GM21825 (cell line): Measurements from ENCODE around the gene RPRD1B.

Source experiments
- ATAC-seq: cut with Tn5 transposase; IDR thresholded peaks from one replicate; pipeline ENCODE4 v1.9.1; 2021; ENCODE audit warnings: mild to moderate bottlenecking, moderate library complexity; ENCODE audit not compliant: unreplicated experiment

RPRD1B gene

GRCh38 chr20:38034961-38035360, 1.4 kb downstream of the RPRD1B start:
- ATAC-seq: no peak

- ATAC-seq: no peak
Measured at GRCh38 chr20:38036366-38036765, 2.8 kb downstream of the RPRD1B start.

GRCh38 chr20:38040276-38040675, 6.7 kb downstream of the RPRD1B start:
- ATAC-seq: no peak

GRCh38 chr20:38043512-38044300, 10.2 kb downstream of the RPRD1B start:
- ATAC-seq: no peak

- no peak for ATAC-seq
Measured at GRCh38 chr20:38044685-38045084, 11.1 kb downstream of the RPRD1B start.

DNA sequence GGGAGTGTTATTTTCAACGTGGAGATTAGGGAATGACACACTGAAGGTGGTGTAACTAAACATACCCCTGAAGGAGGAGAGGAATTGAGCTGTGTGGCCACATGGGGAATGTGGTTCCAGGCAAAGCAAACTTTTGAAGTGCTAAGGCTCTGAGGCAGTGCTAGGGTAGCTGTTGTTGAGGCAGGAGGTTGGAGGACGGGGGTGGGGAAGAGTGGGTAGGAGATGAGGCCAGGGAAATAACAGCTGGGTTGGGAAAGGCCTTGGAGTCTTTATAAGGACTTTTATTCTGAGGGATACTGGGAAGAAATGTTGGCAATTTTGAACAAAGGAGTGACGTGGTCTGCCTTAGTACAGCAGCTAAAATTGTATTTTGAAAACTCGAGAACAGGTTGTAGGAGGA, 13.0 kb downstream of the RPRD1B start:
- ATAC-seq: no peak

DNA sequence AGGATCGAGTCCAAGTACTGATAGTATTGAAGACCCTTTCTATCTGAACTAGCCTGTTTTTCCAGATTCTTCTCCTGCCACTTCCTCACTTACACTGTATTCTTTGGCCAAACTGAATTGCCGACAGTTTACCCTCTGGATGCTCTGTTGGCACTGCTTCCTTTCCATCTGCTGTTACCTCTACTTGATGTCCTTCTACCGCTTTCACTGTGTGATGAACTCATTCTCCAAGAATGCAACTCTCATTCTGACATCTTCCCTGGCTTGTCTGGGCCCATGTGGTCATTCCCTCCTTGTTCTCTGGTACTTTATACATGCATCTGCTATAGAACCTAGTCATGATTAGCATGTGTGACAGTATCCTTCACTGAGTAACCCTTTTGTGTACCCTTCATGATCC, 16.3 kb downstream of the RPRD1B start:
- no peak for ATAC-seq

GRCh38 chr20:38050686-38051085, 17.1 kb downstream of the RPRD1B start:
- ATAC-seq: no peak

DNA sequence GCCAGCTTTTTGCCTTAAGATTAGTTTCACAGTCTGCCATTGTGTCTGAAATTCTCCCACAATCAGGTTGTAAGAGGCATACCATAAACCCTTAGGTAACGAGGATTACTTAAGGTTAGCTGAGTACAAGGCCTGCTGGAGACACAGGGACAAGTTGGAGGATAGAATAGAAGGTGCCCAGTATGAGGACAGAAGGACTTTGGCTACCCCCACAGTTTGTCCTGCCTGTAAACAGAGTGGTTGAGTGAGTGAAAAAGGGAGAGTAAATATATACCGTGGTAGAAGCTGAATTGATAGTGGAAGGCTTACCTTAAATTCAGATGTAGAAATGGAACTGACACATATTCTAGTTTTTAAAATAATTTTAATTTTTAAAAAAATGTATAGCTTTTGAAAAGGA, 19.3 kb downstream of the RPRD1B start:
- no peak for ATAC-seq

DNA sequence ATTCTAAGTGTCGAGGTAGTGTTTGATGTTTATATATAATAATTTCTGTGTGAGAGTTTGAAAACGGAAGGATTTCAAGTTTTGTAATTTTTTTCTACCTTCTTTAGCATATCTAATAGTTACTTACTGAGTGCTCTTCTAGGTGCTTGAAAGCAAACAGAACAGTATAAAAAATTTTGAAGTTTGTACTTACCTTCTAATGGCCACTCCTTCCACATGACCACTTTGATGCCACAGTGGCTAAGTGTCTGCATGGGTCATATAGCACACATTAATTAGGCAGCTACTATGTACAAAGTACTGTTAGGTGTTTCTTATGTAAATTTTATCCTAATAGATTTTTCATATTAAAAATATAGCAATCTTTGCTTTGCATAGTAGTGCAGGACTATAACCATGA, 21.1 kb downstream of the RPRD1B start:
- no peak for ATAC-seq

DNA sequence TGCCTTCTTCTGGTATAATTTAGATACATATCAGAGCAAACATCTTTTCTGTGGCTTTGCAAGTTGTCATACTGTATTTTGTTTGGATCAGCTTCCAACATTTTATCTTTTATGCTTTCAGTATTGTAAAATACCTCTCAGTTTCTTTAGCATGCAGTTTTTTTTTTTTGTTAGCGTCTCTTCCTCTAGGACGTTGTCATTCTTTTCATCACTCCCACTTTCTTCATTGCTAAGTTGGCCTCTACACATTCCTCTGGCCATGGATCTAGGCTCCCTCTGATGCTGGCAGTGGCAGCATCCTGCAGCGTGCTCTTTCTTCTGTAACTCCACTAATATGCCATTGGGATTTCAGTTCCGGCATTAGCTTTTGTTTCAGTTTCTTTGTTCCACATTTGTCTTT, 21.7 kb downstream of the RPRD1B start:
- no peak for ATAC-seq

- no peak for ATAC-seq
Measured at GRCh38 chr20:38055848-38056247, 22.3 kb downstream of the RPRD1B start.

DNA sequence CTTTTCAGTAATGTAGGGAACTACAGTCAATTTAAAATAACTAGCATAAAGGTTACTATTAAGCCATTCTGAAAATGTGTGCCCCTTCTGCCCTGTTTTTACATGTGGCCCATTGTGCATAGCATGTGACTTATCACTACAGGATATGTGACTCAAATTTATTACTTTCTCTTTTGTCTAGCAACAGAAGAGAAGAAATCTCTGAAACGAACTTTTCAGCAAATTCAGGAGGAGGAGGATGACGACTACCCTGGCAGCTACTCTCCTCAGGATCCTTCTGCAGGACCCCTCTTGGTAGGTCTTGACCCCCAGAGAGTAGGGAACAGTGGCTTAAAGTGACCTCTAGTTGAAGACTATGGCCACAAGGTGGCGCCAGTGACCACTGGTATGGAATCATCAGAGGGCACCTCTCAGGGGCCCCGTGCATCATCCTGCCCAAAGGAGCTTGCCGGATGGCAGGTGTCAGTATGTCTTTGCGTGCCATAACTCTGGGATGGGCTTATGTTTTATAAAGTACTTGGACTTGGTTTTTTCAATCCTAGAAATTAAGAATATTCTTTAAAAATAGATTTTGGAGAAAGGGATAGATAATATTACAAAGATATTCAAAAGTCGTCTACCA, 23.9 kb downstream of the RPRD1B start:
- ATAC-seq: no peak

DNA sequence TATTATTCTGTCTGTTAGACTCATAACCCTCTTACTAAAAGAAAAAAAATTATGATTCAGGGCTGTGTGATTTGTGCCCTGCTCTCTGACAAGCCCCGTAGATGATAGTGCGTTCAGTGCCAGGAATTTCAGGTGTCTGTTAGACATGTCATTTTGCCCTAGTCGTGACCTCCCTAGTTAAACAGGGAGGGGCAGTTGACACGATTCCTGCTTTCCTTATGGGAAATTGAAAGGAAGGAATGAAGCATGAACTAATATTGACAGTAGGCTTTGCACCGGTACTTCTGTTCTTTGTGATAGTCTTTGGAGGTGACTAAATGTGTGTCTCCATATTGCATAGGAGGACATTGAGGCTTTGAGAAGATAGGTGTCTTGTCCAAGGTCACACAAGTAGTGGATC, 26.3 kb downstream of the RPRD1B start:
- no peak for ATAC-seq

DNA sequence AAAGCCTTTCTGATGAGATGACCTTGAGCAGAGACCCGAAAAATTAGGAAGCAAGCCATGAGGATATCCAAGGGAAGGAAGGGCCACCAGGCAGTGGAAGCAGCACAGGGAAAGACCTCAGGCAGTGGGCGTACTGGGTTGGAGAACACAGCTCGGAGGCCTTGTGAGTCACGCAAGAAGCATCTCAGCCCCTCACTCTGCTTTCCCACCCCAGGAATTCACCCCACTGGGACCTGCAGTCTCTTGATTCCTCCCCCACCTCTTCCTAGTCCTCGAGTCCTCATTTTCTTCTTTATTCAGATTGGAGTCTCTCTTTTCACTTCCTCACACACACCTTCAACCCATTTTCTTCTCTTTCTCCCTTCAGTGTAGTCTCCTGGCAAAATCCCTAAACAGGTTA, 27.0 kb downstream of the RPRD1B start:
- ATAC-seq: no peak

GRCh38 chr20:38061109-38061508, 27.6 kb downstream of the RPRD1B start:
- ATAC-seq: peak; percentile 48

GRCh38 chr20:38062890-38063289, 29.3 kb downstream of the RPRD1B start:
- no peak for ATAC-seq

DNA sequence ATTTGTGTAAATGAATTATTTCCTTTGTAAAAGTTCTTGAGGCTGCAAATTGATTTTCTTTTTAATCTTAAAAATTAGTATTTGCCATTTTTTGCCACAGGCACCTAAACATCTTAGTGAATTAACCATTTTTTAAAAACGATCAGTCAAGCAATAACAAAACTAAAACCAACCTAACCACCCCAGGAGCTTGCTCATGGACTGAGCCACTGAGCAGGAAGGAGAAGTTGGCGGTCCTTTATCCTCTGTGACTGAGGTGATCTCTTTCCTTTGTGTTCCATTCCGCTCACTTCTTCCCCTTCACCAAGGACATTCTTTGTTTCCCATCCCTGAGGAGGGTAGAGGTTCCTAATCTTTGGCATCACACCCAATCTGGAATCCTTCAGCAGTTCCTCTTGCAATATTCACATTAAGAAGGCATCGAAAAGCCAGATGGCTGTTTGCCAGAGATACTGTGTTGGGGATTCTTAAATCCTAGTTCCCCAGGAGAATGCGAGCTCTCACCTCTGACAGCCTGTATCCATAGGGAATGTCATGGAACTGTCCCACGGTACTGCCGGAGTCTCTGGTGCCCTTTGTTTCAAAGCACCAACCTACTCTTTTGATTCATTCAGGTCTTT, 30.5 kb downstream of the RPRD1B start:
- peak; percentile 56 for ATAC-seq

DNA sequence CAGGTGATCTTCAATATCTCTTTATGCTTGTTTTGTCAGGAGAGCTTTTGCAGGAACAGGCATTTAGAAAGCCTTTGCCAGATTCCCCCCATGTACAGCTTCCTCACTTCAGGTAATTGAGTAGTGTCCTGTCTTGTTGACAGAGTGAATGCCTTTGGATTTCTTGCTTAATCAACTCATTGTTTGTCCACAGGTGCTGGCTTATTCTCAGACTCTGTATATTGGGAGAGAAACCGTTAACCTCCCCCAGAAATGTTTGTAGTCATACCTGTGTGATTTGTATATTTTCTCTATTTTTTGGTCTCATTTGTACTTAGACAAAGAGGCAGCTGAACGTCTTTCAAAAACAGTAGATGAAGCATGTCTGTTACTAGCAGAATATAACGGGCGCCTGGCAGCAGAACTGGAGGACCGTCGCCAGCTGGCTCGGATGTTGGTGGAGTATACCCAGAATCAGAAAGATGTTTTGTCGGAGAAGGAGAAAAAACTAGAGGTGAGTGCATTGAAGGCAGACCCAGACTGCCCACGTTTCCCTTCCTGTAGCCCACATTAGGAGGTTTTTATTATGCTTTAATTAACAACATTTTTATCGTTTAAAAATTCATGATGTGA, 32.3 kb downstream of the RPRD1B start:
- no peak for ATAC-seq

DNA sequence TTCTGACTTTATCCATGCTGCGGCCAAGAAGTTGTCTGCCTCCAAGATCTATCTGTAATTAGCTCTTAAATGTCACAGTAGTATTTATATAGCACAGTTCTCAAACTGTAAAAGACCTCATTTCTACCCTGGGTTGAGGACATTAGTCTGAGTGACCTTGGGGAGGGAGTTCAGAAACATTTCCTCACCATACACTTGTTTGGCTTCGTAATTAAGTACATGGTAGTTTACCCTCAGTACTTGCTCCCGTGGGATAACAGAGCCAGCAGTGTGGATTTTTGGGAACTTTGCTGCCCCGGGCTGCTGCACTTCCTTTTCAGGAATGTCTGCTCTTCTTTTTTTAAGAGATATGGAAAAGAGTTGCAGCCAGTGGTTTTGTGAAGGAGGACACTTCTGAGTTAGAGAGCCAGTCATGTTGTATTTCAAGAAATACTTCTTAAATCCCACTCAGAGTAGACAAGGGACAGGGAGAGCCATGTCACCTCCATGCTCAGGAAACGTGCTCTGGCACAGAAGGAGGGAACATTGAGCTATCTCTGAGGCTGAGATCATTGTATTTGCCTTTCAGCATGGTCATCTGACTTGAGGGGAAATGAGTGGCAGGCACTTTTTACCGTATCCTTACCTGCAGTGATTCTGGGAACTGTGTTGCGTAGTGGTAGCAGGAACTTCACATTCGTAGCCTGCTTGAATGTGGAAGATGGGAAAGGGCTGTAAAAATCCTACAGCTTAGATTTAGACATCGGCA, 33.6 kb downstream of the RPRD1B start:
- ATAC-seq: no peak

DNA sequence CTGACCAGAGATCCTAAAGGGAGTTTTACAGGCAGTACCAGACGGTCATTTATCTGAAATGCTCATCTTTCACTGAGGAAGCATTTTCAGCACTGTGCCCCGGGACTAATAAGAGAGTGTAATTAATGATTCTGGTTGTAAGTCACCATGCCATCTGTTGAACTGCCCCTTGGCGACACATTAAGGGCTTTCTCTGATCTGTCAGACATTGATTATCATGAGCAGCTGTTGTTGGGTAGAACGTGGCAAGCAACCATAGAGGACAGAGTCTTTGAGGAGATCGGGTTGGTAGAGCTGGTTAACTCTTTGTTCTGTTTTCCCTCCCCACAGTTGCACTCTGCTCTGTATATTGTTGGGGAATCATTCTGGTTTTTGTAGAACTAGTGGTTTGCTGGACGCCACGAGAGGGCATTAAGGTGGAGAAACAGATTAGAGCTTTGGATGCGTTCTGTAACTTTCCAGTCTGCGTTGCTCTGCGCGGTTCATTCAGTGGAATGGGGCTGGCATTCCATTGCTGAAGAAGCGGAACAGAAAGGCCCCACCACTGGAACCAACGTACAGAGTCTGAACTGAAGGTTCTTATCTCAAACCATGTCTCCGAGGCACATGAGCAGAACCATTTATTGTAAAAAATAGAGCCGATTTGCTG, 34.3 kb downstream of the RPRD1B start:
- ATAC-seq: no peak
